Right lobe of liver (tissue), 4 donors: ENCODE data around the gene C3AR1.

Experiments
- CTCF ChIP-seq, 4 donors: fragments of 200-600 bp in 3 of 4; fragments of 450-650 bp in 1 of 4; IDR thresholded peaks; one replicate each; pipeline versions ENCODE4 v1.5.1 to v1.8.0; 2016 to 2022; ENCODE audit warnings: antibody characterized with exemption in 4 of 4, mild to moderate bottlenecking in 2 of 4
- POLR2A ChIP-seq: fragments of 450-650 bp; IDR thresholded peaks from one replicate; pipeline ENCODE4 v1.6.1; 2017; ENCODE audit warnings: antibody characterized with exemption, mild to moderate bottlenecking
- donor health status: DM: no; HTN: no; CAD: no.
- donor health status: DM: no; HTN: no; CAD: no.
- donor health status: DM: no; HTN: yes; CAD: no.

DNA sequence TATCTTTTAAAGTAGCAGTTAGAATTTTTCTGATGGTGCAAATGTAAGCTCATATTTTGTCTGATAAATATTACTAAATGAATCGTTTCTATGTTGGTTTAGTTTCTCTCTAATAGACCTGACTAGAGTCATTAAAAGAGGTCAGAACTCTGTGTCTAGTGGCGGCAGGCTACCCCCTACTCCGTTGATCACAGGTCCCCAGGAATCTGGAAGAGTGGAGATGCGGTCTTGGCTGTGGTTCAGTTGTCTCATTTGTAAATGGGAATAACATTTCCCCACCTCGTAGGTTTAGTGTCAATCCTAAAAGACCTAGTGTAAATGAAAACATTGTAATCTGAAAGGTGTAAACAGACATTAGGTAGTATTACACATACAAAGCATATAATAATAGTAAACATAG, 38.3 kb downstream of the C3AR1 start:
- TF ChIP-seq POLR2A, result no peak
- TF ChIP-seq CTCF (IDR thresholded peaks at IDR 0.05), result no peak
